IMR-90 (cell line): ENCODE measurements around the gene IL6. TPM values are rescaled to one million over a fixed set of nuclear protein-coding genes. Genes with fewer than 3 reads are reported as not detected.

Experiments used
- ATAC-seq: fragments of 200-7000 bp; cut with Tn5 transposase; 2 replicates; pipeline ENCODE4 v1.9.1; 2020; ENCODE audit warnings: low read depth, mild to moderate bottlenecking, moderate library complexity
- BruUV-seq: library from RNA; stranded (reverse); fragments of 400-500 nt; replicated peaks from 2 replicates; lab custom pipeline; 2021; lab: Mats Ljungman, UMichigan
- CTCF ChIA-PET: fragments of 300-600 bp; formaldehyde crosslinking; extraction: SDS; loops from one replicate; lab custom pipeline; 2021; ENCODE audit warnings: antibody characterized with exemption; lab: Yijun Ruan, JAX
- POLR2A ChIA-PET: fragments of 300-600 bp; sonication (Branson Sonifier 250); formaldehyde crosslinking; loops from one replicate; lab custom pipeline; 2022; ENCODE audit warnings: antibody characterized with exemption; ENCODE audit not compliant: unreplicated experiment; lab: Charles Lee
- DNase-seq: peaks from one replicate; pipeline ENCODE4 v3.0.0; 2013
- H2AFZ ChIP-seq: replicated peaks from 2 replicates; pipeline ENCODE3; 2013; ENCODE audit warnings: low read length, mild to moderate bottlenecking; ENCODE audit not compliant: poor library complexity
- H2AK5ac ChIP-seq: 2 replicates; pipeline ENCODE4 v1.6.1; 2013; ENCODE audit warnings: low read depth, low read length, inconsistent platforms
- H2AK9ac ChIP-seq: replicated peaks from 2 replicates; pipeline ENCODE3; 2013; ENCODE audit warnings: mild to moderate bottlenecking, low read depth, low read length, moderate library complexity; ENCODE audit not compliant: poor library complexity
- H2BK120ac ChIP-seq: 2 replicates; pipeline ENCODE4 v1.6.1; 2013; ENCODE audit warnings: low read depth, low read length, inconsistent platforms
- H2BK15ac ChIP-seq: 3 replicates; pipeline ENCODE4 v1.6.1; 2013; ENCODE audit warnings: low read depth, low read length, inconsistent platforms
- H2BK20ac ChIP-seq: 2 replicates; pipeline ENCODE4 v1.6.1; 2013; ENCODE audit warnings: low read depth, mild to moderate bottlenecking, inconsistent platforms, low read length, moderate library complexity
- H2BK5ac ChIP-seq: 2 replicates; pipeline ENCODE4 v1.6.1; 2013; ENCODE audit warnings: mild to moderate bottlenecking, low read depth, low read length, inconsistent platforms; ENCODE audit not compliant: poor library complexity, severe bottlenecking
- H3K14ac ChIP-seq: replicated peaks from 2 replicates; pipeline ENCODE4 v1.6.1; 2013; ENCODE audit warnings: low read depth, low read length, inconsistent platforms
- H3K18ac ChIP-seq: 2 replicates; pipeline ENCODE4 v1.6.1; 2013; ENCODE audit warnings: low read depth, low read length, control low read depth
- H3K23ac ChIP-seq: 2 replicates; pipeline ENCODE4 v1.6.1; 2013; ENCODE audit warnings: low read depth, low read length, inconsistent platforms
- H3K27ac ChIP-seq: 2 replicates; pipeline ENCODE4 v1.5.1; 2013; ENCODE audit warnings: mild to moderate bottlenecking, control low read depth, low read length; ENCODE audit not compliant: insufficient read depth
- H3K27me3 ChIP-seq: 2 replicates; pipeline ENCODE4 v1.6.1; 2013; ENCODE audit warnings: low read length; ENCODE audit not compliant: control insufficient read depth, insufficient read depth
- H3K36me3 ChIP-seq: 2 replicates; pipeline ENCODE4 v1.6.1; 2013; ENCODE audit warnings: low read length, mixed read lengths; ENCODE audit not compliant: control insufficient read depth, insufficient read depth
- H3K4ac ChIP-seq: 2 replicates; pipeline ENCODE4 v1.6.1; 2013; ENCODE audit warnings: low read depth, low read length, inconsistent platforms
- H3K4me1 ChIP-seq: 2 replicates; pipeline ENCODE4 v1.6.1; 2013; ENCODE audit warnings: low read length, mixed read lengths; ENCODE audit not compliant: control insufficient read depth, insufficient read depth
- H3K4me2 ChIP-seq: 2 replicates; pipeline ENCODE4 v1.6.1; 2013; ENCODE audit warnings: low read depth, mild to moderate bottlenecking, control low read depth, low read length, moderate library complexity
- H3K4me3 ChIP-seq: 2 replicates; pipeline ENCODE4 v1.5.1; 2013; ENCODE audit warnings: low read depth, mild to moderate bottlenecking, control low read depth, low read length, moderate library complexity; ENCODE audit not compliant: insufficient read depth
- H3K56ac ChIP-seq: 2 replicates; pipeline ENCODE4 v1.6.1; 2013; ENCODE audit warnings: low read length, inconsistent platforms; ENCODE audit not compliant: insufficient read depth; ENCODE audit errors: extremely low read depth
- H3K79me1 ChIP-seq, 2 experiments: 2 replicates each; pipeline ENCODE4 v1.6.1; 2013; ENCODE audit warnings: low read length in 2 of 2, inconsistent platforms in 1 of 2, low read depth in 1 of 2
- H3K9ac ChIP-seq: 2 replicates; pipeline ENCODE4 v1.6.1; 2013; ENCODE audit warnings: low read depth, low read length, control low read depth
- H3K9me1 ChIP-seq: 2 replicates; pipeline ENCODE4 v1.6.1; 2013; ENCODE audit warnings: low read length, inconsistent platforms; ENCODE audit not compliant: insufficient read depth
- H3K9me3 ChIP-seq: 2 replicates; pipeline ENCODE4 v1.6.1; 2013; ENCODE audit warnings: low read length; ENCODE audit not compliant: control insufficient read depth, insufficient read depth
- H4K20me1 ChIP-seq: 2 replicates; pipeline ENCODE4 v1.6.1; 2013; ENCODE audit warnings: low read length, inconsistent platforms; ENCODE audit not compliant: insufficient read depth
- H4K5ac ChIP-seq: 2 replicates; pipeline ENCODE4 v1.6.1; 2013; ENCODE audit warnings: mild to moderate bottlenecking, low read depth, low read length, control low read depth
- H4K8ac ChIP-seq, 2 experiments: 2 replicates each; pipeline ENCODE4 v1.6.1; 2013; ENCODE audit warnings: low read depth in 2 of 2, low read length in 2 of 2, control low read depth in 1 of 2, inconsistent platforms in 1 of 2
- H4K91ac ChIP-seq: 2 replicates; pipeline ENCODE4 v1.6.1; 2013; ENCODE audit warnings: low read depth, low read length, inconsistent platforms; ENCODE audit not compliant: insufficient read depth
- BHLHE40 ChIP-seq: fragments of 150-350 bp; IDR thresholded peaks from 2 replicates; pipeline ENCODE4 v1.6.1; 2016; ENCODE audit warnings: mild to moderate bottlenecking, low read depth, low read length
- CHD1 ChIP-seq: IDR thresholded peaks from 2 replicates; pipeline ENCODE4 v1.6.1; 2012; ENCODE audit warnings: low read depth, low read length, improper control_type of control experiment
- MAFK ChIP-seq: IDR thresholded peaks from 2 replicates; pipeline ENCODE4 v1.6.1; 2012; ENCODE audit warnings: low read depth, low read length, improper control_type of control experiment
- MAZ ChIP-seq: IDR thresholded peaks from 2 replicates; pipeline ENCODE4 v1.6.1; 2012; ENCODE audit warnings: low read depth, mild to moderate bottlenecking, low read length, improper control_type of control experiment, moderate library complexity, borderline replicate concordance
- NFE2L2 ChIP-seq: fragments of 150-350 bp; IDR thresholded peaks from 2 replicates; pipeline ENCODE4 v1.6.1; 2016; ENCODE audit warnings: low read depth, mild to moderate bottlenecking, low read length
- POLR2A ChIP-seq: IDR thresholded peaks from 2 replicates; pipeline ENCODE4 v1.6.1; 2012; ENCODE audit warnings: mild to moderate bottlenecking, low read depth, low read length
- RAD21 ChIP-seq: IDR thresholded peaks from 2 replicates; pipeline ENCODE4 v1.6.1; 2012; ENCODE audit warnings: low read length, improper control_type of control experiment
- SMC3 ChIP-seq: fragments of 150-350 bp; IDR thresholded peaks from 2 replicates; pipeline ENCODE4 v1.6.1; 2016; ENCODE audit warnings: low read depth, mild to moderate bottlenecking, antibody characterized with exemption, low read length, moderate library complexity
- WGBS, 2 experiments: methylation state at CpG; one replicate each; pipeline versions ENCODE4 v1.1.5 to v1.1.7; 2013; ENCODE audit warnings: missing lambda C conversion rate in 2 of 2; ENCODE audit not compliant: insufficient read length in 1 of 2; ENCODE audit errors: extremely low coverage in 2 of 2; 5-methylcytosine and 5-hydroxymethylcytosine counted together
- dilution Hi-C: fragments of 300-500 bp; cut with HindIII; formaldehyde crosslinking; loops from one replicate; pipeline ENCODE4 v1.14.3; 2018; ENCODE audit warnings: low sequenced_read_pairs; ENCODE audit not compliant: unreplicated experiment
- in situ Hi-C: fragments of 300-500 bp; cut with MboI; formaldehyde crosslinking; loops from 3 replicates; pipeline ENCODE4 v1.14.3; 2019; ENCODE audit warnings: low sequenced_read_pairs, inconsistent platforms, mixed read lengths
- intact Hi-C: fragments of 100-400 bp; cut with micrococcal nuclease; formaldehyde crosslinking; loops from 2 replicates; pipeline ENCODE4 v1.10.0; 2022
- polyA plus RNA-seq, 3 experiments: library from polyadenylated mRNA; depleted of rRNA; stranded (reverse); fragments of >200 nt; gene quantifications; 2 replicates each; pipeline ENCODE4 v1.2.3, GENCODE V29; 2012; ENCODE audit warnings: low replicate concordance in 1 of 3
- total RNA-seq: library from RNA; depleted of rRNA; stranded (reverse); fragments of >200 nt; gene quantifications from 2 replicates; pipeline ENCODE4 v1.2.3, GENCODE V29; 2012

IL6 gene
- total and polyA plus RNA-seq, 2 of the 4 experiments (the other 2 are of a cell fraction), result 15.2 to 50.8 TPM

DNA sequence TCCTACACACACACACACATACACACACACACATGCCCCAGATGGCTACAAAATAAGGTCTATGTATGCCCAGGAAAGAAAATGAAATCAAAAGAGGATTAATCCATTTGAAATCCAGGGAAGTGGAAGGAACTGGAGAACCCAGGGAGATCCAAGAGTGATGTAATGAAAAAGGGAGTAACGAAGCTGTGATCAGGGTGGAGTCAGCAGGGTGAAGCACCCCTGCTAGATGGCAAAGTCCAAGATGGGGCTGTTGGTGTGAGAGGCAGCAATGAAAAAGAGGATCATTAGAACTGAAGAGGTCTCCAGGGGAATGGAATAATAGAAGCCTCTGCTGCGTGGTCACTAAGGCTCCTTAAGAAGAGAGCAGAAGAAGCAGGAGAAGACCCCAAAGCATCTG lies 43.6 kb upstream of the IL6 start:
- WGBS, 2 experiments, result 100% methylated on average over 2 of the region's 2 CpGs; no CpG with 5 or more reads in 1 of the 2 experiments
- H3K27ac ChIP-seq, result no peak overlapping the region
- H2AFZ ChIP-seq, result no peak overlapping the region
- H4K91ac ChIP-seq, result no peak overlapping the region
- H3K27me3 ChIP-seq, result no peaks in the 10 kb centered on the region
- H3K18ac ChIP-seq, result no peak overlapping the region
- POLR2A ChIA-PET, result no interaction called here
- no peaks in the 10 kb centered on the region for H4K20me1 ChIP-seq
- no peak overlapping the region for H3K4ac ChIP-seq
- CTCF ChIA-PET, result no interaction called here
- no peak overlapping the region for H2BK120ac ChIP-seq
- H3K4me3 ChIP-seq, result no peak overlapping the region
- no peak for TF ChIP-seq POLR2A
- TF ChIP-seq MAZ, result no peak
- no peak for TF ChIP-seq BHLHE40
- TF ChIP-seq RAD21, result no peak
- no peak for TF ChIP-seq MAFK
- TF ChIP-seq NFE2L2, result no peak
- no peak for TF ChIP-seq CHD1
- no peak for TF ChIP-seq SMC3
- intact Hi-C loops (no loop called here), in situ Hi-C loops (no loop called here), dilution Hi-C loops (no loop called here)
- no peaks in the 10 kb centered on the region for H3K36me3 ChIP-seq
- H3K9ac ChIP-seq, result no peak overlapping the region
- BruUV-seq, result no TSS peak
- ATAC-seq, result no peak
- H2BK5ac ChIP-seq, result no peak overlapping the region
- no peak overlapping the region for H3K56ac ChIP-seq
- H3K14ac ChIP-seq, result no peak overlapping the region
- no peak for DNase-seq
- no peak overlapping the region for H2AK5ac ChIP-seq
- no peak overlapping the region for H2AK9ac ChIP-seq
- H3K9me3 ChIP-seq, result no peaks in the 10 kb centered on the region
- H3K79me1 ChIP-seq, result no peaks in the 10 kb centered on the region
- H3K4me1 ChIP-seq, result peaks cover 2% of the 10 kb centered on the region; the same call in 1 of the 2 replicates
- no peak overlapping the region for H2BK15ac ChIP-seq
- H3K9me1 ChIP-seq, result no peaks in the 10 kb centered on the region; the same call in 1 of the 2 replicates
- H2BK20ac ChIP-seq, result no peak overlapping the region
- no peak overlapping the region for H3K4me2 ChIP-seq
- H3K23ac ChIP-seq, result no peak overlapping the region
- no peak overlapping the region for H4K8ac ChIP-seq
- no peak overlapping the region for H4K5ac ChIP-seq
